HG02763 (cell line): ENCODE results near the gene MTA1.

Experiments used
- ATAC-seq: cut with Tn5 transposase; IDR thresholded peaks from one replicate; pipeline ENCODE4 v1.9.1; 2021; ENCODE audit warnings: mild to moderate bottlenecking, moderate library complexity; ENCODE audit not compliant: unreplicated experiment

MTA1 gene

DNA sequence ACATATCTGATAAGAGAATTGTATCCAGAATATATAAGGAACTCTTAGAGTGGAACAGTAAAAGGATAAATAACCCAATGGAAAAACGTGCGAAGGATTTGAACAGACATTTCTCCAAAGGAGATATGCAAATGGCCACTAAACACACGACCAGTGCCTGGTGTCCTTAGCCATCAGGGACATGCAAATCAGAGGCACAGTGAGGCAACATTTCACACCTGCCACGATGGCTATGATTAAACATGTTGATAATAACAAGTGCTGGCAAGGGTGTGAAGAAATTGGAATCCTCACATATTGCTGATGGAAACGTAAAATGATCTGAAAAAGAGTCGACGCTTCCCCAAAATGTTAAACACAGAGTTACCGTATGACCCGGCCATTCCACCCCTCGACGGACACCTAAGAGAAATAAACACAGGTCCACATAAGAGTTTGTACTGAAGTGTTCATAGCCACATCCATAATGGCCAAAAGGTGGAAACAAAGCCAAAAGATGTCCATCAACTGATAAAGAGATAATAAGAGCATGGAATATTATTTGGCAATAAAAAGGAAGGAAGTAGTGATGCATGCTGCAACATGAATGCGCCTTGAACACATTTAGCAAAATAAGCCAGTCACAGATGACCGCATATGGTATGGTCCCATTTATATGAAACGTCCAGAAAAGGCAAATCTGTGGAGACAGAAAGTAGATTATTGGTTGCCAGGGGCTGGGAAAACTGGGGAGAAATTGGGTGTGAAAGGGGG lies 100.5 kb downstream of the MTA1 start:
- ATAC-seq = no peak
